Right lung (tissue), 10 donors: ENCODE measurements around the gene APOBEC2. TPM values are rescaled to one million over a fixed set of nuclear protein-coding genes. Genes with fewer than 3 reads are reported as not detected.
"Not testable (repeated sequence)": the region's sequence is repeated elsewhere in the genome, so short reads cannot be mapped to it uniquely, and the experiment has no call there.

Source experiments
- DNase-seq, 2 donors: peaks; one replicate each; pipeline ENCODE4 v3.0.0-alpha.2; 2013
- long read RNA-seq, 8 donors: transcript quantifications; one replicate each; lab custom pipeline, GENCODE V29; 2026
- polyA plus RNA-seq, 5 donors: library from polyadenylated mRNA; unstranded; fragments of 120-200 nt; gene quantifications; one replicate each; pipeline versions ENCODE4 v1.2.1 to v1.2.3, GENCODE V29; 2013; ENCODE audit warnings: inconsistent platforms in 1 of 5, low replicate concordance in 1 of 5; ENCODE audit not compliant: insufficient read length in 5 of 5, insufficient read depth in 1 of 5

Gene APOBEC2
- 10 to 100 TPM in 1 of 5 donors, 1 to 10 TPM in 1, under 1 TPM in 3; 0.61 to 20.8 (median 0.69) TPM for polyA plus RNA-seq
- long read RNA-seq, donor 1, result 0 reads
- long read RNA-seq, donor 2, result 0 reads
- long read RNA-seq, donor 3, result 0 reads
- long read RNA-seq, donor 4, result 0 reads
- long read RNA-seq, donor 5, partial matches to known transcripts, result 0 of 2 reads
- long read RNA-seq, donor 5, other reads (novel, unspliced or antisense), result 0 of 2 reads
- long read RNA-seq, donor 6, partial matches to known transcripts, result 0 of 2 reads
- long read RNA-seq, donor 6, other reads (novel, unspliced or antisense), result 0 of 2 reads
- long read RNA-seq, donor 7, partial matches to known transcripts, result 0 of 1 reads
- long read RNA-seq, donor 7, other reads (novel, unspliced or antisense), result 0 of 1 reads
- long read RNA-seq, donor 8, result 0 reads

DNA sequence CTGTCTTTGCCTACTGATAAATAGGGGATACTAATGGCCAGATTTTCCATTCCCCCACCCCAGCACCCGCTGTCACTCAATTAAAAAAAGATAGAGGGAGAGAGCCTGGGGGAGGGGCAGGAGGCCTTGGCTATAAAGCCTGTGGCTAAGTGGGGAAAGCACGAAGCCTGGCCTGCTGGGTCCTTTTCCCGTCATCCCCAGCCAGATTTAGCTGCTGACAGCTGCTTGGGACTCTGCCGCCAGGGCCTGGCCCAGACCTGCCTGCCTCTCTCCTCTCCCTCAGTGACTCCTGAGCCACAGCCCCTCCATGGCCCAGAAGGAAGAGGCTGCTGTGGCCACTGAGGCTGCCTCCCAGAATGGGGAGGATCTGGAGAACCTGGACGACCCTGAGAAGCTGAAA, at the start of gene APOBEC2:
TSS of gene APOBEC2 (plus strand) at position 162 of the 400 bp plus-strand sequence. CDS start at position 308, 146 bp downstream.
- peak in 1 of 2 donors; percentile 26 for DNase-seq

DNA sequence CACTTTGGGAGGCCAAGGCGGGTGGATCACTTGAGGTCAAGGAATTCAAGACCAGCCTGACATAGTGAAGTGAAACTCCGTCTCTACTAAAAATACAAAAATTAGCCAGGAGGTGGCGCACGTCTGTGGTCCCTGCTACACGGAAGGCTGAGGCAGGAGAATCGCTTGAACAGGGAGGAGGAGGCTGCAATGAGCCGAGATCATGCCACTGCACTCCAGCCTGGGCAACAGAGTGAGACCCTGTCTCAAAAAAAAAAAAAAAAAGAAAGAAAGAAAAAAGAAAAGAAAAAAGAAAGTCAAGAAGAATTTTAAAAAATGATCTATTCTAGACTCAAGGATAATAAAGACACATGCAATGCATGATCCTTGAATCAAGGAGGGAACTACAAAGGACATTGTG, 46.8 kb upstream of the APOBEC2 start:
- DNase-seq, result not testable (repeated sequence)

DNA sequence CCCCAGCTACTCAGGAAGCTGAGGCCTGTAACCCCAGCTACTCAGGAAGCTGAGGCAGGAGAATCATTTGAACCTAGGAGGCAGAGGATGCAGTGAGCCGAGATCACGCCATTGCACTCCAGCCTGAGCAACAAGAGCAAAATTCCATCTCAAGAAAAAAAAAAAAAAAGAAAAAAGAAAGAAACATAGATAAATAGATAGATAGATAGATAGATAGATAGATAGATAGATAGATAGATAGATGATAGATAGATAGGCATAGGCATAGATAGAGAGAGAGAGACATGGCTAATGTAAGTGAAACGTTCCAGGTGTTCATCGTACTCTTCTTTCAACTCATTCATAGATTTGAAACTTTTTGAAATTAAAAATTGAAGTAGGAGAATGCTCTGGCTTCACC, 46.0 kb upstream of the APOBEC2 start:
- DNase-seq, result not testable (repeated sequence)

DNA sequence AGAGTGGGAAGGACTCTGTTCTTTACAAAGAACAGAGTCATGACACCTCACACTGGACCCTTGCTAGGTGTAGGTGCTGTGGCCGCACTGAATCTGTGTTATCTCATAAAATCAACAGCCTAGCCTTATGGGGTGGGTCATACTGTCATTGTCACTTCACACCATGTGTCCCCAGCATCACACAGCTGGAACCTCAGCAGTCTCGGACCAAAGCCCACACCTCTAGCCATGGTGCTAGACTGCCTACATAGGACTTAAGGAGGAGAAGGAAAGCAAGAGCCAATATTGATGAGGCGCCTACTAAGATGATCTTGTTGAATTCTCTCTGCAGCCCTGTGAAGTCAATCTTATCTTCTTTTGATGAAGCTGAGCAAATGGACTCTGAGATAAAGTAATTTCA, 45.0 kb upstream of the APOBEC2 start:
- no peak for DNase-seq

DNA sequence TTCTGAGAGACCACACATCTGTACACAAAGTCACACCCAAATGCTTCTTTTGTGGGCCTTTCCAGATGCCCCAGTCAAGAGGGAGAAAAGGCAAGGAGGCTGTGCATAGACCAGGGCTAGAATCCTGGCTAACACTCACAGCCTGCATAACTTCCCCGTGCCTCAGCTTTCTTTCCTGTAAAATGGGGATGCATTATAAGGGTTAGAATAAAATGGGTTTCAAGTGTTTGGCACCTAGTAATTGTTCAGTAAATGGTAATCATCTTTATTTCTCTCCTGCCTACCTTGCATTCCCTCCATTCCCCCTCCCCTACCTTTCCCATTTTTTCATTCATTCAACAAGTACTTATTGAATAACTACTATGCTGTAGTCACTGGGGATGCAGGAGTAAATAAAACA, 43.3 kb upstream of the APOBEC2 start:
- DNase-seq, result no peak

DNA sequence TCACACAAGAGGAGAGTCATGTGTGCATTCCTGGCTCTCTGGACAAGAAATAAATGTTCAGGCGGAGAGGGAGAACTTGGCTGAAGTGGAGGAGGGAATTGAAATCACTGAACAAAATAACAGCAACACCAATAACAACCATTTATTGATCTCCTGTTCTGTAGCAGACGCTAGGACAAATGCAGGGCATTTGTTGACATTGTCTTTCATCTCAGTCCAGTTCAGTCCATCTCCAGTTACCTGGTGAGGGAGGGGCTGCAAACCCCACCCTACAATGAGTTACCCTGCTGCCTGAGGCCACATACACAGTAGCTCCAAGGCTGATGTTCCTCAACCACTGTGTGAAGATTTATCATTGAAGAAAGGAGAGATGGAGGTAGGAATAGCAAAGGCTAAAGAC, 41.3 kb upstream of the APOBEC2 start:
- no peak for DNase-seq

DNA sequence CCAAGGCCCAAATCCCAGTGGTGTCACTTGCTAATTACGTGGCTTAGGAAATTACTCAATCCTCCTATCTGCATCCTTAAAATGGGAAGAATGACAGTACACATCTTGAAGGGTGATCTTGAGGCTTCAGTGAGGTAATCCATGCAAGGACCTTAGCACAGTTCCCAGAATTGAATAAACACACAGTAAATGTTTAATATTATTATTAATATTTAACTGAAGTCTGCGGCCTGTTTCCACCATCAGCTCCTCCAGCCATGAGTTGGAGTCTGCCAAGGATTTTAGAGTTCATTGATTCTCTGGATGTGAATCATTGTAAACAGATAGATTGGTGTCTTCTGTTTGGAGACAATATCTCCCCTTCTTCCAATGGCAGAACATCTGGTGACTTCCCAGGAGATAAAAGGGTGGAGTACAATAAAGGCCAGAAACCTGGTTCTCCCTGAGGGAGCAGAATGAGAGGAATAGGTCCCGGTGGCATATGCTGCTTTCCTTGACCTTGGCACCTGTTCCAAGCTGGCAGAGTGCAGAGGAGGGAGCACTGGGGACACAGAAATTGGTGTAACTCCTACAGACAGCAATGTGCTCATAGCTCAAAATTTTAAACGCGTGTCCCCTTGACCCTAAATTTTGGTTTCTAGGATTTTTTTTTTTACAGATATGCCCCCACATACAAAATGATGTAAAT, 39.4 kb upstream of the APOBEC2 start:
- DNase-seq, result no peak

DNA sequence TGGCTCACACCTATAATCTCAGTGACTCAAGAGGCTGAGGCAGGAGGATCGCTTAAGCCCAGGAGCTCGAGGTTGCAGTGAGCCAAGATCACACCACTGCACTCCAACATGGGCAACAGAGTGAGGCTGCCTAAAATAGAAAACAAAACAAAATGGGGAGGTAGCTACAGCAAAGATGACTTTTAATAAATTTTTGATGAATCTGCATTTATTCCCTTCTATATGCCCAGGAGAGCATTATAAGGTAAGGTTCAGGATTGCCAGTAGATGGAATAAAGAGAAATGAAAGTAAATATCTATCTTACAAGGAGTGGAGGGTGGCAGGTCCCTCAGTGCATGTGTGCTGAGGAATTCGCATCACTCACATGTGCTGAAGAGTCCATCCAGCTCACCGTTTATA, 38.2 kb upstream of the APOBEC2 start:
- DNase-seq, result no peak

DNA sequence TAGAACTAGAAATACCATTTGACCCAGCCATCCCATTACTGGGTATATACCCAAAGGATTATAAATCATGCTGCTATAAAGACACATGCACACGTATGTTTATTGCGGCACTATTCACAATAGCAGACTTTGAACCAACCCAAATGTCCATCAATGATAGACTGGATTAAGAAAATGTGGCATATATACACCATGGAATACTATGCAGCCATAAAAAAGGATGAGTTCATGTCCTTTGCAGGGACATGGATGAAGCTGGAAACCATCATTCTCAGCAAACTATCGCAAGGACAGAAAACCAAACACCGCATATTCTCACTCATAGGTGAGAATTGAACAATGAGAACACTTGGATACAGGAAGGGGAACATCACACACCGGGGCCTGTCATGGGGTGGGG, 37.1 kb upstream of the APOBEC2 start:
- not testable (repeated sequence) for DNase-seq

DNA sequence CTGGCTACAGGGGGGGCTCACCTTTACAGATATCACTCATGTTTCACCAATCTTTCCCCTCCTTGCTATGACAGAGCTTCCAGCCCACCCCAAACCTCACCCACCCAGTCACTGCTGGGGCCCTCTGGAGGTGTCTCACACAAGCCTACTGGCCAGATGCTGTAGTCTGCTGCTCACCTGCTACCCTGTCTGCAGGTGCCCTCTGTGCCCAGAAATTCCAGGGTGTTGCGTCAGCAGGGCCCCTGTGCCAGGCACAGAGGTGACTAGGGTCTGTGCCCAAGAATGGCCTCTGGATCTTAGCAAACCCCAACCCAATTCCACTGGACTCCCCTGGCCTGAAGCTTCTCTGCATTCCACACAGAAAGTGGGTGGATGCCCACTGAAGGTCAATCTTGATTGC, 35.3 kb upstream of the APOBEC2 start:
- DNase-seq, result no peak

DNA sequence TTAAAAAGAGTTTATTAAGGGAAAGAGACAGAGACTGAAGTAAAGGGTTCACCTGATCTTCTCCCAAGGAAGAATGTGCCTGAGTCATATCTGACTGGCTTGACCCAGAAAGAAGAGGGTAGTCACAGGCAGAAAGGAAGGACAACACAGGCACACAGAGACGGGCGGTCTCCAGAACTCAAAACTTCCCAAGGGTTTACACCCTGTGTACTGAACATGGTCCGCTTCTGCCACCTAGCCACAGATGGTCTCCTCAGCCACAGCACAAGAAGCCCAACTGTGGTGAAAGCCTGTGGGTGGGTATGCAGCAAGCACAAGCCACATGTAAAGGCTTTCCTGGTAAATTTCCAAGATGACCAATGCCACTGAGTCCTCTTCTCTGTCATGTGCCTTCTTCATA, 31.2 kb upstream of the APOBEC2 start:
- no peak for DNase-seq

DNA sequence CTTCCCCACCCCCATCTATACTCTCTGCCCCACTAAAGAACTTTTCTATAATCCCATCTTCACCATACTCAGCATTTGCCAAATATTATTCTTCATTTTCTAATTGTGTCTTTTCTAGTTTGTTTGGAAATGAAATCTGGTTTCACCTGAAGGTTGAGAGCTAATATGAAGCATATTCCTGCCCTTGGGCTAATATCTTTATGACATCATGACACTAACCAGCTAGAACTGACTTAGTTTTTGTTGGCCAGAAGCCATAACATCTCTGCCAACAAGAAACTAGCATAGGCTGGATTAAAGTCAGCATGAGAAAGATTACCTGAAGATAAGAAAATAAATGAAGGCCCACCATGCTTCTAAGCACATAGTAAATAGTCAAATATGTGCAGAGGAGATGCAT, 30.7 kb upstream of the APOBEC2 start:
- DNase-seq, result no peak

DNA sequence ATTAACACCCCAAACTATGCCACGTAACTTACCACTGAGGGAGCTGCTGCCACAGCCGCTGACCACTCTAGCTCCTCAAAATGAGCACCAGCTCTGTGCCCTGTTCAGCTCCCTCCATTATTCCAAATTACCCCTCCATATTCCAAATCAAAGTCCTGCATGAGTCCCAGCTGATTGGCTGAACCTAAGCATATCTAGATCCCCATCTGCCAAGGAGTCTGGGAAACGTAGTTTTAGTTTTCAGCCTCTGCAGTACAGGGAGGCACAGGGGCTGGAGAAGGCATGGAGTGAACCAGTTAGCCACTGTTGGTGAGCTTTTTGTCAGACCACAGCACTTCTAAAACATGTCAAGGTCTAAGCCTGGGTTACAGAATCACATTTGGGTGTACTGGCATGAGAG, 29.9 kb upstream of the APOBEC2 start:
- DNase-seq, result no peak

DNA sequence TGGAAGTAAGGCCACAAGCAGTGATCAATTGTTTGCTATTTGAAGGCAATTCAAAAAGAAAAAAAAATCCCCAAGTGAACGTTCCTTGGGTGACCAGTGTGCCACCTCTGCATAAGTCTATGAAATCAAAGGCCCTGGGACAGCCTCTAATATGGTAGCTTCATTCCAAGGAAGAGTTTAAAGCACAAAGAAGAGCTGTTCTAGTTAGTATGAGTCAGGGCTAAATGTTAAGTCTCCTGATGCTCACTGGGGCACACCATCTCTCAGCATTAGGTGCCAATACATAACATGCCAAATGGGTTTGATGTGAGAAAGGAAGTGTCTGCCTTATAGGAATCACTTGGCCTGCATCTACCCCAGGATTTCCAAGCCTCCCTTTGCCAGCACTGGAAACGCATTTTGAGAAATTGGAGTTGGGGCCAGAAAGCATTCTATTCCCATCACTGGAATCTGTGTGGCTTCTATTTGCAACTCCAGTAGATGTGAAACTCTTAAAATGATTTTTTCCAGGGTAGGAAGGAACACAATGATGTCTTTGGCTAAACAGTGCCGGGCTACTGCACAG, 27.0 kb upstream of the APOBEC2 start:
- no peak for DNase-seq

DNA sequence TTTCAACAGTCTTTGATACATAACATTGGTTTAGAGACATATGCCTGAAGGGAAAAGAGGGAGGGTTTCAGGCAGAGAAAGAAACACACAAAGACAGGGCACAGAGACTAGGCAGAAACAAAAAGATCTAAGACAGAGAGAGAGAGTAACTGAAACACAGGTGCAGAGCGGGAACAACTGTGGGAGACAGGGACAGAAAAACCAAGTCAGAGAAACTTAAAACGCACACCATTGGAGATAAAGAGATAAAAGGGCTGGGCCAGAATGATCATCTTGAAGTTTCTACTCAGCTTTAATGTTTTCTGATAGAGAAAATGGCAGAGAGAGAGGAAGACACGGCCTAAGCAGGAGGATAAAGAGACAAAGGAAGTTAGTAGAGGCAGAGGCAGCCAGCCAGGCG, 25.8 kb upstream of the APOBEC2 start:
- DNase-seq, result no peak

DNA sequence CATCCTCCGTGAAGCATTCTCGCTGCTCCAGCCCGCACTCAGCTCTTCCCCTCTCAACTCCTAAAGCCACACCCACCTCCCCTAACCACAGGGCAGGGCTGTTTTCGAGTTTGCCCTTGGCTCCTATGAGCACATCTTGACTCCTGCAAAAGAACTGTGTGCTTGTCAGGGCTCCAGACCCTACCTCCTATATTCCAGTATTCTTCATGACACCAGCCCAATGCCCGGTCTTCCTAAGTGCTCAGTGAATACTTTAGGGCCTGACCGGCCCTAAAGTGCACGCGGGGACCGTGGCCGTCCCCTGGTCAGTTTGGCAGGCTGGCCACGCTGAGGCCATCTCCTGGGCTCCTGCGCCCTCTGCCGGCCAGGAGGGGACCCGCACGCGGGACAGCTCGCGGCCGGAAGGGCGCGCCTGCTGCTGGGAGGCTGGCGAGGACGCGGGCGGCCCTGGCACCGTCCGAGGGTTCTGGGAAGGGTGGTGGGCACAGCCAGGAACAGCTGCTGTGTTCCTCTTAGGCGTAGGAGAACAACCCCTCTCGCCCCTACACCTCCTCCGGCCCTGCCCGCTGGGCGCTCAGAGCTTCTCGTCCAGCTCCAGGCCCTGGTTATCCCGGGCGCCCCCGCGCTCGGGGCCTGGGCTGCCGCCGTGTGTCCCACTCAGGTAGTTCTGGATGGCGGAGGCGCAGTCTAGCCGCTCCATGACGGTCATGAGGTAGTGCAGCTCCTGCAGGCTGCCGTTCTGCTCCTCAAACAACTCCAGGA, 25.0 kb upstream of the APOBEC2 start:
- peak; percentile 86 for DNase-seq

DNA sequence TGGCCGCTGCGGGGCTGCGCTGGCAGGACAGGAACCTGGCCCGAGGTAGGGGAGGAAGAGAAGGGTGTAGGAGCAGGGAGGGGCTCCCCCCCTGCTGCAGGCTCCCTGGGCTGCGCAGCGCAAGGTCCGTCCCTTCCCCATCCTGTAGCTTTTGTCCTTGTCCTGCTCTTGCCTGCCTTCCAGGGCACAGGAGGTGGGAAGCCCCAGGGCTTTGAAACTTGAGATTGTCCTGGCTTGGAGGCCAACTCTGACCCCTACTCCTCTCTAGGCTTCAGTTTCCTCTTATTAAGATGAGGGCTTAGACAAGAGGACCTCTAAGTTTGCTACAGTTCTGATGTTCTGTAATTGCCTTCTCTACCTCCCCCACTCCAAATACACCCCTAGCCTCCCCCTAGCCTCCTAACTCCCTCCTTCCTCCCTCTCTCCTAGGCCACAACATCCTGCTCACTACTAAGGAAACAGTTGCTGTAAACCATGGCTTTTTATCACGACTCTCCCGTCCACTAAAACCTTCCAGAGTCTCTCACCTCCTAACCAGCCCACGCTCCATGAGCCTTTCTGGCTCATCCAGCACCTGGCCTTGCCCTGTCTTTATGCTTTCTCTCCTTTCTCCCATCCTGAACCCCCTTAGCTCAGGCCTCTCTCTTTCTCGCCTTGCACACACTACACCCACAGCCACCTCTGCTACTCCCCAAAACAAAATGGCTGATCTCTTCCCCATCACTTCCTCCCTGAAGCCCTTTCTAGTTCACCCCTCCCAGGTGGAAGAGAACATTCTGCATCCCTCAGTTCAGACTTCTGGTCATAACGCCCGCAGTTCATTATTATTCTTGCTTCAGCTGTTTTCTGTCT, 24.2 kb upstream of the APOBEC2 start:
- no peak for DNase-seq

DNA sequence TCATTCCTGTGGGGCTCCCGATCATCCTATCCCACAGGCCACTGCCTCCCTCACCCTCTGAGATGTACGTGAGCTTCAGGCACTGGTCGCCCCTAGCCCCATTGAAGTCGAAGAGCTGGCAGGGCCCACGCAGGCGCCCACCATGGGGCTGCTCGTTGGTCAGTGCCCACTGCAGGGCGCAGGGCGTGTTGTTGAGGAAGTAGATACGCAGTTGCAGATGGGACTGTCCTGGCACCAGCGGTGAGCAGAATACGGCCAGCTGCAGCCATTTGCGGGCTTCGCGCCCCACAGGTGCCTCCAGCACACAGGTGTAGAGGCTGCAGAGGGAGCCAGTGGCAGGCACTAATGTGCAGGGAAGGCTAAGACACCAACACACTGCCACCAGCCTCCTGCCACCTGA, 20.2 kb upstream of the APOBEC2 start:
- no peak for DNase-seq

DNA sequence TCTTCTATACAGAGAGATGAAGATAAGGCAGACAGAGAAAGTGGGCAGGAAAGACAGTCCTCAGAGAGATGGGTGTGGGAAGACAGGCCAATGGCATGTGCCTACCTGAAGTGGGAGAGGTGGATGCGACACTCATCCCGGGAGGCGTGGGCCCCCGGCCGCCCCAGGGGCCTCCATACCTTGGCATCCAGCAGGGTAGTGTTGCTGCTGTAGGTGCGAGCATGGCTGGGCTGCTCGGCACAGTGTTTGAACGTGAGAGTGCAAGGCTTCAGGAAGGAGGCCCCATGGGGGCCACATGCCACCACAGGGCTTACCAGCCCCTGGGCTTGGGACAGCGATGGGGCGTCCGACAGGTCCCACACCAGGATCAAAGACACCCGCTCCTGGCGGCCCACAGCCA, 19.2 kb upstream of the APOBEC2 start:
- DNase-seq, result no peak

DNA sequence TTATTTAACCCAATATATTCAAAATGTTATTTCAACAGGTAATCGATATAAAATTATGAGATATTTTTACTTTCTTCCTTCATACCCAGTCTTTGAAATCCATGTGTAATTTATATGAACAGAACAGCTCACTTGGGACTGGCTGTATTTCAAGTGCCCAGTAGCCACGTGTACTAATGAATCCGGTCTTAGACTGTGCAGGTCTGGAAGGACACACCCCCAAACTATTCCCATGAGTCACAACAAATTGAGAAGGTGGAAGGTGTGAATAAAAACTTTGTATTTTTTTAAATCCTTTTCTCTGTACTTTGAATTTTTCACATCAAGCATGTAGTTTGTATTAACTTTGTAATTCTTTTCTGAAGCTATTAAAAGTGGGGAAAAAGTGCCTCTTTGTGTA, 16.8 kb upstream of the APOBEC2 start:
- no peak for DNase-seq

DNA sequence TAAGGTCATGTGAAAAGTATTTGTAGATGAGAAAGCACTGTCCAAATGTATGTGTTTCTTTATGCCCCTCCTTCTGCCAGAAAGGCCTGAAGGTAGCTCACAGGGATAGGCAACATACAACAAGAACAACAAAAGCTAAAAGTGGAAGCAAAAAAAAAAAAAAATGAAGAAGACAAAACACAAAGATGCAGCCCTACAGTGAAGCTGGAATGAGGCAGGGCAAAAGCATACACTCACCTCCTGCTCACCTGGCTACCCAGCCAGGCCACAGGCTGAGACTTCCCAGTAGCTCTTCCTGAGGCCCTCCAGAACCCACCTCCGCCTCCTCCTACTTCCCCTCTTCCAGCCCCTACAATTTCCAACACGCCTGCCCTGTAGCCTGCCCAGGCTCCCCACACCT, 16.4 kb upstream of the APOBEC2 start:
- DNase-seq, result no peak
